ENCODE measurements around the gene SELENOT.

SELENOT gene

GRCh38 chr3:150640256-150640655 lies 37.1 kb downstream of the SELENOT start:
- no peak for DNase-seq
- in situ Hi-C loops (cut with MboI; ENCODE audit: low pct_unique_long_range_greater_than_20kb, low sequenced_read_pairs): no loop called here

DNA sequence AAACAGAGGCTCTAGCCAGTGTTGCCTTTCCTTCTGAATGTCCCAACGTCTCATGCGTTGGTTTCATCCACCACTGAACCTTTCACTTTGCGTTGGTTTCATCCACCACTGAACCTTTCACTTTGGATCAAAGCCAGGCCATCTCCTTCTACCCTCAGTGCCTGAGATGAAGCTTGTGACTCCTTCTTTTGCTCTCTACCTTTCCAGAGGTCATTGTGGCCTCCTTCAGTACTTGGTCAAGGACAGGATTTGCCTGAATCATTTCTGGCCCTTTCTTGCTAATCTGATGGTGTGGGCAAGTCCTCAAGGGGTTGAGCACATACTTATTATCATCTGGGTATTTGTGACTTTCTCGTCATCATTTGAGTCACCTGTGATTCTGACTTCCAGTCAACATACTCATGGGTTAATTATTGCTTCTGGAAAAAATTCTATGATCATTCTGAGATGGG lies 50.0 kb downstream of the SELENOT start:
- DNase-seq: no peak
- in situ Hi-C loops (cut with MboI; ENCODE audit: low pct_unique_long_range_greater_than_20kb, low sequenced_read_pairs): no loop called here

- DNase-seq: peak; percentile 37
- in situ Hi-C loops (cut with MboI; ENCODE audit: low pct_unique_long_range_greater_than_20kb, low sequenced_read_pairs): no loop called here
Measured at GRCh38 chr3:150656316-150656715, 53.2 kb downstream of the SELENOT start.

DNA sequence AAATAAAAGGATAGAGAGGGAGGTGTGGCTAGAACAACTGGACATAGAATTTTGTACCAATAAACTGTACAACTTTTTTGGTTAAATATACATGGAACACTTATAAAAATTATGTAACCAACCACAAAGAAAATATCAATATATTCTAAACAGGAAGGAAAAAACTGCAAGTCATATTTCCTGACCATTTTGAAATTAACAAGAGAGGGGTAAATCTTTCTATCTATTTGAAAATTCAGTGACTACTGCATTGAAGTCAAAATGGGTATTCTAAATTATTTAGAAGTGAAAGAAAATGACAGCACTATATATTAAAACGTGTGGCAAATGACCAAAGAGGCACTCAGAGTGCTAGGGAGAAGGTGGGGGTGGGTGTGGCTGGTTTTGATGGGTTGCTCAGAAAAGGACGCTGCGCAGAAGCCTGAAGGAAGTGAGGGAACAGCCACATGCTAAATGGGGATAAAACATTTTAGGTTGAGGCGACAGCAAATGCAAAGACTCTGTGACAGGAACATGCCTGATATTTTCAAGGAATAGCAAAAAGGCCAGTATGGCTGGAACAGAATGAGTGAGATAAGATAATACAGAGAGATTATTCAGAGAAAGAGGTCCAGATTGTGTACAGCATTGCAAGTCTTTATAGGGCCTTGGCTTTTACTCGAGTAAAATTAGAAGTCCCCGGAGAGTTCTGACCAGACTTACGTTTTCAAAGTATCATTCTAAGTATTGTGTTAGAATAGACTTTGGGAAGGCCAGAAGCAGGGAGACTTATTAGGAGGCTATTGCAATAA lies 59.5 kb downstream of the SELENOT start:
- in situ Hi-C loops (cut with MboI; ENCODE audit: low pct_unique_long_range_greater_than_20kb, low sequenced_read_pairs): no loop called here
- no peak for DNase-seq

- in situ Hi-C loops (cut with MboI; ENCODE audit: low pct_unique_long_range_greater_than_20kb, low sequenced_read_pairs): no loop called here
Measured at GRCh38 chr3:150663461-150663860, 60.3 kb downstream of the SELENOT start.

GRCh38 chr3:150666167-150666566 lies 63.0 kb downstream of the SELENOT start:
- DNase-seq: no peak
- in situ Hi-C loops (cut with MboI; ENCODE audit: low pct_unique_long_range_greater_than_20kb, low sequenced_read_pairs): no loop called here

More at GRCh38 chr3:150663461-150663860, 60.3 kb downstream of the SELENOT start:
- DNase-seq: no peak

DNA sequence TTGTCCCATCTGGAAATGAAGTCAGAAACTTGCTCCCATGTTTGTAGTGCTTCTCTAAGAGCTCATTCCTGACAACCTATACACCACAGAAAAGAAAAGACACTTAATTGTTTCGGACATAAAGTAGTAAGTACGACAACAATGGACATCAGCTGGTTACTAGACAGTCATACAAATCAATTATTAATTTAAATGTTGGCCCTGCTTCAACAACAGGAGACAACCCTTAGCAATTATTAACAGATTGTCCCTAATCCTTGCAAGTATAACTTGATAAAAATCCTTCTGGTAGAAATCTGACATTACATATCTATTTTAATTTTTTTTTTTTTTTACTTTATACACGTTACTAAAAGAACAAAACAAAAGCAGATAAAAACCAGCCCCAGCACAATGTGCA lies 70.8 kb downstream of the SELENOT start:
- DNase-seq: no peak
- in situ Hi-C loops (cut with MboI; ENCODE audit: low pct_unique_long_range_greater_than_20kb, low sequenced_read_pairs): no loop called here

- no peak for DNase-seq
- in situ Hi-C loops (cut with MboI; ENCODE audit: low pct_unique_long_range_greater_than_20kb, low sequenced_read_pairs): no loop called here
Measured at GRCh38 chr3:150675587-150675986, 72.5 kb downstream of the SELENOT start.
